Astrocyte (in vitro differentiated cells and primary cell): ENCODE data around the gene ZGRF1.

ENCODE experiments used
- CTCF ChIP-seq: IDR thresholded peaks from 2 replicates; pipeline ENCODE4 v1.5.1; 2011; ENCODE audit warnings: low read depth, mild to moderate bottlenecking, inconsistent platforms, low read length, moderate library complexity; ENCODE audit not compliant: insufficient read depth
- EZH2 ChIP-seq: IDR thresholded peaks from 2 replicates; pipeline ENCODE4 v1.6.1; 2012; ENCODE audit warnings: mild to moderate bottlenecking, low read length, inconsistent platforms; ENCODE audit not compliant: insufficient read depth

- TF ChIP-seq EZH2 (no peak), CTCF (no peak)
Measured at GRCh38 chr4:112502871-112503270, 133.8 kb downstream of the ZGRF1 start.
